GM12878 (cell line): ENCODE data around the gene CPNE9. TPM values are rescaled to one million over a fixed set of nuclear protein-coding genes. Genes with fewer than 3 reads are reported as not detected.

Experiments
- ATAC-seq: fragments of 200-7000 bp; cut with Tn5 transposase; 3 replicates; pipeline ENCODE4 v1.9.1; 2020; ENCODE audit warnings: mild to moderate bottlenecking, moderate library complexity
- BruUV-seq: library from RNA; stranded (reverse); fragments of 400-500 nt; replicated peaks from 2 replicates; lab custom pipeline; 2021; lab: Mats Ljungman, UMichigan
- CTCF ChIA-PET: fragments of 300-600 bp; sonication (Branson Sonifier 250); formaldehyde crosslinking; extraction: SDS; loops from one replicate; lab custom pipeline; 2021; ENCODE audit warnings: inconsistent platforms; lab: Yijun Ruan, JAX
- POLR2A ChIA-PET: fragments of 350-600 bp; formaldehyde crosslinking; extraction: SDS; loops from one replicate; lab custom pipeline; 2021; ENCODE audit warnings: inconsistent platforms; lab: Charles Lee
- RAD21 ChIA-PET: fragments of 300-600 bp; sonication (Branson Sonifier 250); formaldehyde crosslinking; loops from one replicate; lab custom pipeline; 2023; ENCODE audit warnings: antibody characterized with exemption; ENCODE audit not compliant: unreplicated experiment; lab: Charles Lee
- SMC1A ChIA-PET: fragments of 300-600 bp; sonication (Branson Sonifier 250); formaldehyde crosslinking; loops from one replicate; lab custom pipeline; 2023; ENCODE audit not compliant: unreplicated experiment, uncharacterized antibody; lab: Charles Lee
- DNase-seq: peaks from one replicate; pipeline ENCODE4 v3.0.0-alpha.2; 2011; ENCODE audit warnings: low read depth, low spot score
- FAIRE-seq: peaks from 3 replicates; lab custom pipeline; 2011; peaks lifted over from hg19 to GRCh38; lab: Jason Lieb, UNC
- H2AFZ ChIP-seq: 2 replicates; pipeline ENCODE4 v1.6.0; 2011; ENCODE audit warnings: low read depth, low read length, control low read depth; ENCODE audit not compliant: control insufficient read depth
- H3K27ac ChIP-seq: 2 replicates; pipeline ENCODE4 v1.5.1; 2011; ENCODE audit warnings: control low read depth; ENCODE audit not compliant: control insufficient read depth, insufficient read depth
- H3K27me3 ChIP-seq, 2 experiments: replicated peaks in 1 of 2; 2 replicates each; pipeline versions ENCODE4 v1.6.0 to v1.6.1; 2011; ENCODE audit warnings: low read length in 1 of 2; ENCODE audit not compliant: control insufficient read depth in 2 of 2, insufficient read depth in 2 of 2
- H3K36me3 ChIP-seq, 2 experiments: 2 replicates each; pipeline ENCODE4 v1.5.1; 2011; ENCODE audit warnings: low read length in 1 of 2; ENCODE audit not compliant: control insufficient read depth in 2 of 2, insufficient read depth in 2 of 2
- H3K4me1 ChIP-seq: 2 replicates; pipeline ENCODE4 v1.6.1; 2011; ENCODE audit warnings: mild to moderate bottlenecking, low read length, moderate library complexity, mixed read lengths; ENCODE audit not compliant: control insufficient read depth, insufficient read depth
- H3K4me2 ChIP-seq: 2 replicates; pipeline ENCODE4 v1.6.0; 2011; ENCODE audit warnings: control low read depth; ENCODE audit not compliant: control insufficient read depth, insufficient read depth
- H3K4me3 ChIP-seq: fragments of 200-600 bp; sonication (generic); 2 replicates; pipeline ENCODE4 v1.5.1; 2016
- H3K79me2 ChIP-seq: 2 replicates; pipeline ENCODE4 v1.6.0; 2011; ENCODE audit warnings: low read length; ENCODE audit not compliant: control insufficient read depth, insufficient read depth
- H3K9ac ChIP-seq: 2 replicates; pipeline ENCODE4 v1.8.0; 2011; ENCODE audit warnings: low read length, control low read depth, mixed read lengths; ENCODE audit not compliant: control insufficient read depth, insufficient read depth
- H3K9me3 ChIP-seq: replicated peaks from 3 replicates; pipeline ENCODE4 v1.5.1; 2011; ENCODE audit warnings: mild to moderate bottlenecking, low read length; ENCODE audit not compliant: control insufficient read depth, insufficient read depth
- H4K20me1 ChIP-seq: 2 replicates; pipeline ENCODE4 v1.6.0; 2011; ENCODE audit not compliant: control insufficient read depth, insufficient read depth
- GATAD2B ChIP-seq: fragments of 450-650 bp; conservative IDR thresholded peaks from 2 replicates; pipeline ENCODE4 v1.6.1; 2017; ENCODE audit warnings: low read depth, mild to moderate bottlenecking, moderate library complexity
- HSF1 ChIP-seq: fragments of 150-350 bp; IDR thresholded peaks from 2 replicates; pipeline ENCODE4 v1.6.1; 2014; ENCODE audit warnings: mild to moderate bottlenecking, low read depth, low read length
- JUNB ChIP-seq: IDR thresholded peaks from 2 replicates; pipeline ENCODE4 v1.6.1; 2016; ENCODE audit warnings: antibody characterized with exemption, mild to moderate bottlenecking
- POLR2AphosphoS5 ChIP-seq: IDR thresholded peaks from 2 replicates; pipeline ENCODE4 v1.6.1; 2011; ENCODE audit warnings: mild to moderate bottlenecking, low read length, inconsistent platforms
- REST ChIP-seq: IDR thresholded peaks from 2 replicates; pipeline ENCODE4 v1.6.1; 2012; ENCODE audit warnings: mild to moderate bottlenecking, low read depth, low read length
- SREBF1 ChIP-seq: IDR thresholded peaks from 2 replicates; pipeline ENCODE4 v1.6.1; 2012; ENCODE audit warnings: mild to moderate bottlenecking, low read length
- TCF12 ChIP-seq: IDR thresholded peaks from 2 replicates; pipeline ENCODE4 v1.6.1; 2011; ENCODE audit warnings: low read depth, mild to moderate bottlenecking, low read length
- ZNF207 ChIP-seq: fragments of 450-650 bp; IDR thresholded peaks from 2 replicates; pipeline ENCODE4 v1.6.1; 2014; ENCODE audit warnings: antibody characterized with exemption, mild to moderate bottlenecking, borderline replicate concordance
- WGBS: methylation state at CpG from one replicate; pipeline ENCODE4 v1.1.6; 2016; ENCODE audit warnings: low lambda C conversion rate; ENCODE audit not compliant: insufficient replicate concordance, insufficient coverage; ENCODE audit errors: missing lambda C conversion rate; 5-methylcytosine and 5-hydroxymethylcytosine counted together
- in situ Hi-C: fragments of 300-500 bp; cut with MboI; formaldehyde crosslinking; loops from 9 replicates; pipeline ENCODE4 v1.14.3; 2018; ENCODE audit warnings: mixed read lengths
- intact Hi-C: fragments of 100-400 bp; cut with micrococcal nuclease; formaldehyde crosslinking; loops from one replicate; pipeline ENCODE4 v1.14.2; 2022; ENCODE audit not compliant: unreplicated experiment
- polyA plus RNA-seq, 11 experiments: library from polyadenylated mRNA; depleted of rRNA in 4 of 11; unstranded in 6 of 11; stranded (reverse) in 5 of 11; fragments of >200 nt; fragmentation: Nextera tagmentation in 4 of 11; fragmentation: Illumina TruSeq in 1 of 11; extraction: Ambion mirVana in 4 of 11; extraction: Trizol in 1 of 11; gene quantifications; 1 replicate in 1 of 11; 2 replicates in 10 of 11; pipeline versions ENCODE4 v1.2.1 to v1.2.3, GENCODE V29; 2011 to 2016; ENCODE audit warnings: inconsistent platforms in 2 of 11, missing spikeins in 2 of 11, low read depth in 1 of 11
- total RNA-seq, 4 experiments: library from RNA; depleted of rRNA in 3 of 4; stranded (reverse); fragments of >200 nt in 3 of 4; fragmentation: Illumina TruSeq in 1 of 4; extraction: Trizol in 1 of 4; gene quantifications; 2 replicates each; pipeline versions ENCODE4 v1.2.1 to v1.2.3, GENCODE V29; 2013 to 2021

The CPNE9 gene
- total and polyA plus RNA-seq, 10 of the 15 experiments (the other 5 are each of a cell fraction or from before 2014, with no cell fraction given) = 0.02 to 0.12 (median 0.05) TPM; not detected in 7

DNA sequence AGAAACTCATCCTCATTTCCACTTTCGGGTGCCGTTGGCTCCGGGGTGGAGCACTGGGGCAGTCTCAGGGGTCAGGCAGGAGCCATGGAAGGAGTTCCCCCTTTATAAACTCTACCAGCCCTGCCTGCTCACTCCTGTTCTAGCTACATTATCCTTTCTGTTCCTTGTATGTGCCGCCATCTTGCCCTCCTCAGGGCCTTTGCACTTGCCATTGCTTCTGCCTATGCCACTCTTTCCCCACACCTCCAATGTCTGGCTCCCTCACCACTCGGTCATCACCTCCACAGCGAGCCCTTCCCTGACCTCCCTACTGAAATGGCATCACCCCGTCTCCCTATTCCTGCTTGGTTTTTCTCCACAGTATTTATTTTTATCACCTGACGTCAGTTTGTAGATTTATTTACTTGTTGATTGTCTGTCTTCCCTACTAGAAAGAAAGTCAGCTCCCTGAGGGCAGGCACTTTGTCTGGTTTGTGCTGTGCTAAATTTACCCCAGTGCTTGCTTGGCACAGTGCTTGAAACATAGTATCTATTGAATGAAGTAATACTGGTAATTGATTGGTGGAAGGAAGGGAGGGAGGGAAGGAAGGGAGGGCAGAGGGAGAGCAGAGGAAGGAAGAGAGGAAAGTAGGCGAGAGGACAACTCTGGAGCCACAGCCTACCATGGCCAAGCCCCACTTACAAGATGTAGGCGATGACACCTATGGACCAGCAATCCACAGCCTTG lies 57.3 kb downstream of the CPNE9 start:
- 91% methylated on average over 10 of the region's 10 CpGs for WGBS
- Histone ChIP-seq H3K4me3 (no peak overlapping the region), H3K27ac (no peak overlapping the region), H3K4me1 (no peaks in the 10 kb centered on the region), H3K4me2 (no peak overlapping the region), H3K79me2 (no peaks in the 10 kb centered on the region), H3K27me3 (no peaks in the 10 kb centered on the region), H2AFZ (no peak overlapping the region), H3K9me3 (no peaks in the 10 kb centered on the region), H4K20me1 (no peaks in the 10 kb centered on the region), H3K36me3 (peaks cover 0 to 2% of the 10 kb centered on the region in 2 experiments; a peak in 3 of 4 replicates), H3K9ac (no peak overlapping the region)
- intact Hi-C loops (no loop called here), in situ Hi-C loops (no loop called here)
- TF ChIP-seq SREBF1 = no peak
- POLR2A ChIA-PET = no interaction called here
- SMC1A ChIA-PET = no interaction called here
- CTCF ChIA-PET = no interaction called here
- DNase-seq (no peak), ATAC-seq (no peak), FAIRE-seq (no peak)
- RAD21 ChIA-PET = no interaction called here
- no TSS peak for BruUV-seq

GRCh38 chr3:9761919-9762318 lies 58.3 kb downstream of the CPNE9 start:
- Histone ChIP-seq H3K4me1 (no peaks in the 10 kb centered on the region), H3K9me3 (no peaks in the 10 kb centered on the region), H3K9ac (no peak overlapping the region), H3K36me3 (peaks cover 0 to 2% of the 10 kb centered on the region in 2 experiments; a peak in 3 of 4 replicates), H3K4me2 (no peak overlapping the region), H4K20me1 (no peaks in the 10 kb centered on the region), H3K79me2 (no peaks in the 10 kb centered on the region), H3K27ac (no peak overlapping the region), H3K27me3 (no peaks in the 10 kb centered on the region), H2AFZ (no peak overlapping the region), H3K4me3 (no peak overlapping the region)
- ChIA-PET RAD21 (no interaction called here), SMC1A (no interaction called here), POLR2A (interaction anchor here (0.5 kb wide), 1 partner anchor 336 kb away, joined by 5 read pairs; no protein-coding TSS in a partner anchor), CTCF (no interaction called here)
- 97% methylated on average over 5 of the region's 5 CpGs for WGBS
- BruUV-seq = TSS peak; percentile 32
- in situ Hi-C loops = no loop called here
- DNase-seq = no peak
- no peak for FAIRE-seq
- intact Hi-C loops = no loop called here
- no peak for ATAC-seq
- TF ChIP-seq SREBF1 = no peak
- TF ChIP-seq TCF12 = no peak
- no peak for TF ChIP-seq GATAD2B
- TF ChIP-seq REST = no peak
- TF ChIP-seq JUNB = no peak
- TF ChIP-seq POLR2AphosphoS5 = no peak
- no peak for TF ChIP-seq ZNF207
- TF ChIP-seq HSF1 = no peak
